Skeletal muscle tissue (tissue), 4 donors: Measurements from ENCODE around the gene TAF3. TPM values are rescaled to one million over a fixed set of nuclear protein-coding genes. Genes with fewer than 3 reads are reported as not detected.

Source experiments
- H3K27ac ChIP-seq: one replicate; pipeline ENCODE4 v1.7.0; 2013; ENCODE audit warnings: mild to moderate bottlenecking, low read depth, low read length, inconsistent platforms
- H3K27me3 ChIP-seq, 3 donors: one replicate each; pipeline ENCODE4 v1.7.0; 2013; ENCODE audit warnings: low read length in 3 of 3; ENCODE audit not compliant: control insufficient read depth in 3 of 3, insufficient read depth in 3 of 3
- H3K36me3 ChIP-seq, 3 donors: one replicate each; pipeline ENCODE4 v1.7.0; 2013; ENCODE audit warnings: low read length in 3 of 3; ENCODE audit not compliant: control insufficient read depth in 3 of 3, insufficient read depth in 3 of 3
- H3K4me1 ChIP-seq, 3 donors: one replicate each; pipeline ENCODE4 v1.7.0; 2013; ENCODE audit warnings: low read length in 3 of 3, mild to moderate bottlenecking in 3 of 3; ENCODE audit not compliant: control insufficient read depth in 3 of 3, insufficient read depth in 3 of 3
- H3K4me3 ChIP-seq, 3 donors: one replicate each; pipeline ENCODE4 v1.7.0; 2013; ENCODE audit warnings: low read length in 3 of 3
- H3K9ac ChIP-seq, 3 donors: one replicate each; pipeline ENCODE4 v1.7.0; 2013; ENCODE audit warnings: low read length in 3 of 3, mild to moderate bottlenecking in 3 of 3, moderate library complexity in 2 of 3, low read depth in 1 of 3
- H3K9me3 ChIP-seq, 3 donors: one replicate each; pipeline ENCODE4 v1.7.0; 2013; ENCODE audit warnings: low read length in 3 of 3; ENCODE audit not compliant: control insufficient read depth in 3 of 3
- total RNA-seq: library from RNA; depleted of rRNA; stranded (reverse); fragments of >200 nt; gene quantifications from one replicate; pipeline ENCODE4 v1.2.3, GENCODE V29; 2014
- donor health status: Osteomylitis.

The TAF3 gene
- total RNA-seq, 1 donor from 2014 or later, result 2.1 TPM

DNA sequence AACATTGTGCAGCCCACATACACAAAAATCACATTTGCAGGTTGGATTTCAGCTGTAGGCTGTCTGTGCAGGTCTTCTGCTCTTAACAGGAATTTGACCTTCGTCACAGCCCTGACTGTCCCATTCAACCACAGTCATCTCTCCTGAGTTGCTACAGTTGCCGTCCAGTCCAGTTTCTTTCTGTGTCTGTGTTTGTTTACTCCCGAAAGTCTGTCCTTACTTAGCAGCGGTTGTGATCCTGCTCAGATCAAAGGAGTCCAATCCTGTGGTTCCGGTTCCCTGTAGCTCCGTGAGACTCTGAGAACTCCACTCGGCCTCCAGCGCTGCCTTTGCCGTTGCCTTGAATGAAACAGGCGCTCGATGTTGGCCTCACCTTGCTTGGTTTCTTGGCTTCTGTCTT, 124.6 kb downstream of the TAF3 start:
- Histone ChIP-seq H3K9me3 (no peaks in the 10 kb centered on the region), H3K36me3 (no peaks in the 10 kb centered on the region), H3K27me3 (no peaks in the 10 kb centered on the region), H3K9ac (no peak overlapping the region), H3K4me3 (no peak overlapping the region), H3K4me1 (no peaks in the 10 kb centered on the region), H3K27ac (no peak overlapping the region)

DNA sequence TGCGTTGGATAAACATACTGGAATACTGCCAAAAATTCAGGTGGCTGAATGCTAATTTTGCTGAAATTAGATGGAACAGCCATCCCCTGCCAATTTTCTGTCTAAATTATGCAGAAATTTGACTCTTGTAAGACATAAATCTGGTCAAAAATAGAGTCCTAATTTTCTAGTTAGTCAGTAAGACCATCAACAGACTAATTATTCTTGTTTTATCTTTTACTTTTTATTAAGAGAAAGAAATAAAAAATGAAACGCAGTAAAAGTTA, 125.8 kb downstream of the TAF3 start:
- Histone ChIP-seq H3K27me3 (no peaks in the 10 kb centered on the region), H3K4me1 (no peaks in the 10 kb centered on the region), H3K36me3 (no peaks in the 10 kb centered on the region)

GRCh38 chr10:7944537-7944936, 126.2 kb downstream of the TAF3 start:
- Histone ChIP-seq H3K27ac (no peak overlapping the region), H3K4me3 (no peak overlapping the region), H3K4me1 (no peaks in the 10 kb centered on the region)

More for the DNA sequence above, 125.8 kb downstream of the TAF3 start:
- Histone ChIP-seq H3K9me3 (no peaks in the 10 kb centered on the region), H3K9ac (no peak overlapping the region), H3K4me3 (no peak overlapping the region), H3K27ac (no peak overlapping the region)

GRCh38 chr10:7945034-7945433, 126.7 kb downstream of the TAF3 start:
- H3K4me1 ChIP-seq, result no peaks in the 10 kb centered on the region
- H3K9ac ChIP-seq, result no peak overlapping the region
- H3K9me3 ChIP-seq, result no peaks in the 10 kb centered on the region
- no peak overlapping the region for H3K4me3 ChIP-seq
- H3K27ac ChIP-seq, result no peak overlapping the region
- no peaks in the 10 kb centered on the region for H3K27me3 ChIP-seq
- H3K36me3 ChIP-seq, result no peaks in the 10 kb centered on the region

More at GRCh38 chr10:7944537-7944936, 126.2 kb downstream of the TAF3 start:
- Histone ChIP-seq H3K36me3 (no peaks in the 10 kb centered on the region), H3K9ac (no peak overlapping the region), H3K9me3 (no peaks in the 10 kb centered on the region), H3K27me3 (no peaks in the 10 kb centered on the region)

GRCh38 chr10:7945469-7946187, 127.3 kb downstream of the TAF3 start:
- H3K36me3 ChIP-seq, result no peaks in the 10 kb centered on the region
- H3K9ac ChIP-seq, result no peak overlapping the region
- no peak overlapping the region for H3K4me3 ChIP-seq
- no peaks in the 10 kb centered on the region for H3K9me3 ChIP-seq
- no peak overlapping the region for H3K27ac ChIP-seq
- no peaks in the 10 kb centered on the region for H3K27me3 ChIP-seq
- no peaks in the 10 kb centered on the region for H3K4me1 ChIP-seq

- Histone ChIP-seq H3K27ac (no peak overlapping the region), H3K9ac (no peak overlapping the region), H3K36me3 (no peaks in the 10 kb centered on the region), H3K4me1 (no peaks in the 10 kb centered on the region), H3K27me3 (no peaks in the 10 kb centered on the region), H3K9me3 (no peaks in the 10 kb centered on the region), H3K4me3 (no peak overlapping the region)
Measured at GRCh38 chr10:7948371-7949000, 130.2 kb downstream of the TAF3 start.

DNA sequence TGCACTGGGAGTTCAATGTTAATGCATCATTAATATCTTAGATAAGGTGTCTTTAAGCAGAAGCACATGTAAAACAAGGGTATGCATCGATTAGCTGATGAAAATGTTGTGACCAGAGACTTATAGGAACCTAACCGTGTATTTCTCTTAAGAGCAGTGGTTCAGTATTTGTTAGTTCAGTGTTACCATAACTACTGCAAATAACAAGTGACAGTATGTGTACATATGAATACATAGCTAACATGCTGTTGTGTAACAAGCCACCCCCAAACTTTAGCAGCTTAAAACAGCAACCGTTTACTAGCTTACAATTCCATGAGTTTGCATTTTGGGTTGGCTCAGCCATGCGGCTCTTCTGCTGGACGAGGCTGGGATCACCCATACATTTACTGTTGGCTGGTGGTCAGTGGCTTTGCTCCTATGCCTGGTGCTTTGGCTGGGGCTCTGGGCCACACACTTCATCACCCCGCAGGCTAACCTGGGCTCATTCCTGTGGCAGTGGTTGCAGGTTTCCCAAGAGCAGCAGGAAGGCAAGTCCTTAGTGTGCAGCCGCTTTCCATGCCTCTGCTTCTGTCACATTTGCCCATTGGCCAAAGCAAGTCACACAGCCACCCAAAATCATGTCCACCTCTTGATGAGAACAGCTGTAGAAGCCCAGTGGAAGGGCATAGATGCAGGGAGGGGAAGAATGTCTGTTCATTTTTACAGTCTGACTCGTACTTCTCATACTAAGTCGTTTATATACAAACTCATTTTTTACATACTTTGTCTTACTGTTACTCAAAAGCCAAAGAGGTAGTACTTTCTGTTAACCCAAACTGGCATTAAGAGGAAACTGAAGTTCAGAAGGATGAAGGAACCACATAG, 132.9 kb downstream of the TAF3 start:
- Histone ChIP-seq H3K9ac (no peak overlapping the region), H3K27ac (no peak overlapping the region), H3K4me3 (no peak overlapping the region), H3K9me3 (no peaks in the 10 kb centered on the region), H3K36me3 (no peaks in the 10 kb centered on the region), H3K27me3 (no peaks in the 10 kb centered on the region), H3K4me1 (no peaks in the 10 kb centered on the region)

- no peak overlapping the region for H3K27ac ChIP-seq
- H3K4me1 ChIP-seq, result no peaks in the 10 kb centered on the region
- H3K9me3 ChIP-seq, result no peaks in the 10 kb centered on the region
- H3K27me3 ChIP-seq, result no peaks in the 10 kb centered on the region
- no peak overlapping the region for H3K9ac ChIP-seq
- H3K36me3 ChIP-seq, result no peaks in the 10 kb centered on the region
- no peak overlapping the region for H3K4me3 ChIP-seq
Measured at GRCh38 chr10:7952266-7952665, 134.0 kb downstream of the TAF3 start.

DNA sequence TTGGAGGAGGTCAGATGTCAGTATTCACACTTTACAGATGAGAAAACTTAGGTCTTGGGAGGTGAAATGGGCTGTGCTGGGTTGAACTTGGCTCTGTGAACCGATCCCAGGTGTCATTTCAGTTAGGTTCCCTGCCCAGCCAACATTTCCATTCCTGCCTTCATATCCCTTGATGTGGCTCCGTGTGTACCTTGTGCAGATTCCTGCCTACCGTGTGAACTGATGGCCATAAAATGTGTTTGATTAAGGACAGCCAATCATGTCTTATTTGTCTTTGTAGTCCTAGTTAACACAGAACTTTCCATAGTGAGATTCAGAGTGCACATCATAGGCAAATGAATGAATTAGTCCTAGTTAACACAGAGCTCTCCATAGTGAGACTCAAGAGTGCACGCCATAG, 135.1 kb downstream of the TAF3 start:
- Histone ChIP-seq H3K27me3 (no peaks in the 10 kb centered on the region), H3K9ac (no peak overlapping the region), H3K4me3 (no peak overlapping the region), H3K36me3 (no peaks in the 10 kb centered on the region), H3K9me3 (no peaks in the 10 kb centered on the region), H3K27ac (no peak overlapping the region), H3K4me1 (no peaks in the 10 kb centered on the region)

GRCh38 chr10:7955446-7955845, 137.1 kb downstream of the TAF3 start:
- Histone ChIP-seq H3K27me3 (no peaks in the 10 kb centered on the region), H3K36me3 (no peaks in the 10 kb centered on the region), H3K9ac (no peak overlapping the region), H3K4me3 (no peak overlapping the region), H3K4me1 (no peaks in the 10 kb centered on the region), H3K27ac (no peak overlapping the region), H3K9me3 (no peaks in the 10 kb centered on the region)
